Midbrain (tissue), 1 donor: ENCODE measurements around the gene NLRP6.

Experiments
- DNase-seq: peaks from one replicate; lab custom pipeline; 2025; lab: John Stamatoyannopoulos, UW

Gene NLRP6

DNA sequence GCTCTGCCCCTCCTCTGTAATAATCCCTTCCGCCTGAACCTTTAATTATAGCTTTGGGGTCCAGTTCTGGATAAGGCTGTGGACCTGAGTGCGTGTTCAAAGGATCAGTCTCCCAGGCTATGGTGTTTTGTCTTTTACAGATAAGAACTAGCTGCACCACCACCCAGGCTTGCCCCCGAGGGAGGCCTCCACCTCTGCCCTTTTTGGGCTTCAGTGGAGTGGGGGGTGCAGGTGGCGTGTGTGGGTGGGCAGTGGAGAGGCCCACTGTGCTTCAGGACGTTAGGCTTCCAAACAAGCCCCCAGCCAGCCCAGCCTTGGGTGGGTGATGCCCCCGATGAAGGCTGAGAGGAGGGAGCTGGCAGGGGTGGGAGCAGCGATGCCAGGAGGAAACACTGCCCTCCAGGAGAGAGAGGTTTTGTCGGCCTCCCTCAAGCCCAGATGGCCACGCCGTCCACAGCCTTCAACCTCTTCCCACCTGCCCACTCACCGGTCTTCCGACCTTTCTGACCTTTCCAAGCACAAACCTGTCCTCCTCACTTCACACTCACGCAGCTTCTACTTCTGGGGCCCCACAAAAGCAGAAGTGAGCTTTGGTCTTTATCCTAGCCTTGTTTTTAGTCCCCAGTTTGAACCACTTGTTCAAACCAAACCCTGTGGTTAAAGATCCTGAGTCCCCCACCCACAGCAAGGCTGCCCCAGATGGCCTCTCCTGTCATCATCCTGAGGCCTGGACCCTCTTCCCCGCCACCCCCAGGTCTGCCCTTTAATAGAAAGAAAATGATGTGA, 21.1 kb upstream of the NLRP6 start:
- DNase-seq = no peak

DNA sequence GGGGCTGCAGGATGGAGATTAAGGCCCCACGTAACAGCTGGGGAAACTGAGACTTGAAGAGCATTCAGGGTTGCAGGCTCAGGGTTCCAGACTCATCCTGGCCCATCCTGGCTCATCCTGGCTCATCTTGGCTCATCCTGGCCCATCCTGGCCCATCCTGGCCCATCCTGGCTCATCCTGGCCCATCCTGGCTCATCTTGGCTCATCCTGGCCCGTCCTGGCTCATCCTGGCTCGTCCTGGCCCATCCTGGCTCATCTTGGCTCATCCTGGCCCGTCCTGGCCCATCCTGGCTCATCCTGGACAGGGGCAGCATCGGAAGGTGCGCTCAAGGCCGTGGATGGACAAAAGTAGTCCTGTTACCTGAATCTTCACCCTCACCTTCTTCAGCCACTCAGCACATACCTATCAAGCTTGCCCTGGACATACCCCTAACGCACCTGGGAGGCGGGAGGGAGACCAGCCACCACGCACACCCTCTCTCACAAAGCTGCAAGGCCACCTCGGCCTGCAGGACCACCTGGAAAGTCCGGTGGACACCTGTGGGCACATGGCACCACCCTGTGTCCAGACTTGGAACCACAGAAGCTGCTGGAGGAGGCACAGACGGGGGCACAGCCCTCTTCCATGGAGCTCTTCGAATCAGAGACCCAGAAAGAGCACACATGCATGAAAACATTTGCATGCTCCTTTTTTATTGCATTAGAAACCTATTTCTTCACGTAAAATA, 20.3 kb upstream of the NLRP6 start:
- no peak for DNase-seq

DNA sequence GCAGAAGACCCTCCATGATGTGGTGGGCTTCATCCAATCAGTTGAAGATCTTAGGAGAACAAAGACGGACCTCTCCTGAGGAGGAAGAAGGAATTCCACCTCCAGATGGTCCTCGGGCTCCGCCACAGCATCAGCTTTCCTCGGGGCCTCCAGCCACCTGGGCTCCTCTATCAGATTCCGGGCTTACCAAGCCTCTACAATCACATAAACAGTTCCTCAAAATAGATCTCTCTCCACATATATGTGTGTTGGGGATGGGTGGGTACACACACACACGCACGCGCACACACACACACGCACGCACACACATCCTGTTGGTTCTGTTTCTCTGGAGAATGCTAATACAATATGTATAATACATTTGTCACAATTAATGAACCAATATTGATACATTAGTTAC, 18.8 kb upstream of the NLRP6 start:
- DNase-seq = no peak

GRCh38 chr11:261624-262023, 16.6 kb upstream of the NLRP6 start:
- no peak for DNase-seq

DNA sequence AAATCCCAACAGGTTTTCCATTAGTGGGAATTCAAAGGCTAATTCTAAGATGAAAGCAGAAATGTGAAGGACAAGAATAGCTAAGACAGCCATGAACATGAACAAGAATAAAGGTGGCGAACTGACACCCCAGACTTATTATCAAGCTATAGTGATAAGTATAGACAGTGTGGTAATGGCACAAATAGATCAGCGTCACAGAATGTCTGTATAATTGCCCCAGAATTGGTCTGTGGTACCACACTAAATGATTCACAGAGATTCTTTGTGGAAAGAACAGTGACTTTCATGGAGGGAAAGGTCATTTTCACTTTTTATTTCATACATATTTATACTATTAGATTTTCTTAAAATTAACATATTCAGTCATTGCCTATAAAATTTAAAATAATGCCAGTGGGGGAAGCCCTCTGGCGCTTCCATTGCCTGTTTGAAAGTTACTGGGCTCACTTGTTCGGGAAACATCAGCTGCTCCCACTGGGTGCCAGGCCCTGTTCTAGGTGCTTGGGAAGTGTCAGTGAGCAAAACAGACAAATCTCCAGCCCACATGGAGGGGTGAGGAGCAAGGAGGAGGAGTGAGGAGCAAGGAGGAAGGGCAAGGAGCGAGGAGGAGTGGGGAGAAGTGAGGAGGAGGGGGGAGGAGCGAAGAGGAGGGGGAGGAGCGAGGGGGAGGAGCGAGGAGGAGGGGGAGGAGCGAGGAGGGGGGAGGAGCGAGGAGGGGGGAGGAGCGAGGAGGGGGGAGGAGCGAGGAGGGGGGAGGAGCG, 11.3 kb upstream of the NLRP6 start:
- DNase-seq = no peak

DNA sequence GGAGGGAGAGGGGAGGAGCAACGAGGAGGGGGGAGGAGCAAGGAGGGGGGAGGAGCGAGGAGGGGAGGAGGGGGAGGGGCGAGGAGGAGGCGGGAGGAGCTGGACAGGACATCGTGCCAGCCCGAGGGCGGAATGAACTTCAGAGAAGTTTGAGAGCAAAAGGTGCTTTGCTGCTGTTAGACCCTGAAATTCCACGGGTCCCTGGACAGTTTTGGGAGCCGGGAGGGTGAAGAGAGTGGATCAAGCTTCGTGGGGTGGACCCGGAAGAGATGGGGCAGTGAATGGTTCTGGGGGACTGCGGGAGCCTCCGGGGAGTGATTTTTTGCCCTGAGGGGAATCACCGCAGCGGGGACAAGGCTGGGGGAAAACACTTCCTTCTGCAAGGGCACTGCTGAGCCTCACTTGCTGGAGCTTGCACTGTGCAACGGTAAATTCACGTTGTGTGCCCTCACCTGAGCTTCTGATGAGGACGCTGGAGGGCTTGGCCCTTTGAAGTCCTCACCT, 10.7 kb upstream of the NLRP6 start:
- DNase-seq = no peak

- DNase-seq = peak; percentile 24
Measured at GRCh38 chr11:268716-269145, 9.5 kb upstream of the NLRP6 start.

DNA sequence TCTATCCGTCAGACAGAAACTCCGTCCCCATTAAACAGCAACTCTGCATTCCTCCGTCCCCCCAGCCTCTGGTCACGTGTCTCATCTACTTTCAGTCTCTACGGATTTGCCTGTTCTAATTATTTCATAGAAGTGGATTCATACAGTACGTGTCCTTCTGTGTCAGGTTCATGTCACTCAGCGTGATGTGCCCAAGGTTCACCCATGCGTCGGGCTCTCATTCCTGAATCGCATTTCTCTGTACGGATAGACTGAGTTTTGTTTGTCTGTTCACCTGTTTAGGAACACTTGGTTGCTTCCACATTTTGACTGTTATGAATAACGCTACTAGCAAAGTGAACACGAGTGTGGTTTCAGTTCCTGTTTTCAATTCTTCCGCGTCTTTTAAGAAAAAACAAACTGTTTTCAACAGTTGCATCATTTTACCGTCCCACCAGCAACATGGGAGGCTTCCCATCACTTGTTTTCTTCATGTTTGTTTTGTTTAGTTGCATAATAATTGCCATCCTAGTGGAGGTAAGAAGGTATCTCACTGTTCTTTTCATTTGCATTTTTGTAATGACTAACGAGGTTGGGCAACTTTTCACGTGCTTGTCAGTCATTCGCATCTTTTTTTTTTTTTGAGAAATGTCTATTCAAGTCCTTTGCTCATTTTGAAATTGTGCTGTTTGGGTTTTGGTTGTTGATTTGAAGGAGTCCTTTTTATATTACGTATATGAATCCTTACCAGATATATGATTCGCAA, 8.9 kb upstream of the NLRP6 start:
- no peak for DNase-seq

DNA sequence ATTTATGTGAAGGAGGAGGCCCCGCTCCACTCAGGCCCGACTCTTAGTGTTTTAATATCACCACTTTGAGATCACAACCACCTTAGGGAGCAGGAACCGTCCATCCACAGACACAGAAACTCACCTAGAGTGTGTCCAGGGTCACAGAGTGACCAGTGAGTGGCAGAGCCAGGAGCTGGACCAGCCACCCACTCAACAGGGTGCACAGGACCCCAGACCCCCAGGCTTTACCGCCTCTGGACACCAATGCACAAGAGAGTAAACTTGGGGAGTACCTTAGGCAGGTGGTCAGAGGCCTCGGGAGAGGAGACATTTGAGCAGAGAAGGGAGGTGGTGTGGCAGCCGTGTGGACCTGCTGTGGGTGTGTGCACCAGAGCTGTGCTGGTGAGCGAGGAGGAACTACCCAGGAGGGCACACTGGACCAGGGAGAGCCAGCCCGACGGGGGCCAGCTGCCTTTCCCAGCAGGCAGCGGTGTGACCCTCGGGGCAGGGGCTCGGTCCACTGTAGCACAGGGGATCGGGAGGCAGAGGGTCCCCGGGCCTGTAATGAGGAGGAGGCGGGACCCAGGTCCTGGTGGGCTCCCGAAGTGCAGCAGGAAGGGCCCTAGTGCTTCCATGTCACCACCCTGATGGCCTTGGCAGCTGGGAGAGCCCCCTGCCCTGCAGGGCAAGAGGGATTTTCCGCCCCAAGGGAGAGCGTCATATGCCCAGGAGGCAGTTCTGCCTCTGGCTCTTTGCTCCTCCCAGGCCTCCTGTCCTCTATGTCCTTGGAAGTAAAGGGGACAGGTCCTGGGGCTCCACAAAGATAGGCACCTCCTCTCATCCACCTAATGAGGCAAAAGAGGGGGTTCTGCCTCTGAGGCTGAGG, 7.5 kb upstream of the NLRP6 start:
- no peak for DNase-seq

DNA sequence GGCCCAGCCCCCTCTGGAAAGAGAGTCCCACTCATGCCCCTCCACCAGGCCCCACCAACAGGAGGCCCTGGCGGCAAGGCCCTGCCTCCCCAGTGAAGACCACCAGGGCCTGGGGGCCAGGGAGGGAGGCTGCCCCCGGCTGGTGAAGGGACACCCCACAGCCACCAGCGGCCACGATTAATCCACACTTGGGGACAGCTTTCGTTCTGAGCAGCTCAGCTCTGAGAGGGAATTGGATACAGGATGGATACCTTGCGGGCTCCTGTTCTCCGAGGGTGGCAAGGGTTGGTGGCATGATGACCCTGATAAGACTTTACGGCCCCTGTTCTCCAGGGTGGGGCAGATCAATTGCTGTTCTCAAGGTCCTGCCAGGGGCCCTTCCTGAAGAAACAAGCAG, 6.9 kb upstream of the NLRP6 start:
- DNase-seq = no peak

DNA sequence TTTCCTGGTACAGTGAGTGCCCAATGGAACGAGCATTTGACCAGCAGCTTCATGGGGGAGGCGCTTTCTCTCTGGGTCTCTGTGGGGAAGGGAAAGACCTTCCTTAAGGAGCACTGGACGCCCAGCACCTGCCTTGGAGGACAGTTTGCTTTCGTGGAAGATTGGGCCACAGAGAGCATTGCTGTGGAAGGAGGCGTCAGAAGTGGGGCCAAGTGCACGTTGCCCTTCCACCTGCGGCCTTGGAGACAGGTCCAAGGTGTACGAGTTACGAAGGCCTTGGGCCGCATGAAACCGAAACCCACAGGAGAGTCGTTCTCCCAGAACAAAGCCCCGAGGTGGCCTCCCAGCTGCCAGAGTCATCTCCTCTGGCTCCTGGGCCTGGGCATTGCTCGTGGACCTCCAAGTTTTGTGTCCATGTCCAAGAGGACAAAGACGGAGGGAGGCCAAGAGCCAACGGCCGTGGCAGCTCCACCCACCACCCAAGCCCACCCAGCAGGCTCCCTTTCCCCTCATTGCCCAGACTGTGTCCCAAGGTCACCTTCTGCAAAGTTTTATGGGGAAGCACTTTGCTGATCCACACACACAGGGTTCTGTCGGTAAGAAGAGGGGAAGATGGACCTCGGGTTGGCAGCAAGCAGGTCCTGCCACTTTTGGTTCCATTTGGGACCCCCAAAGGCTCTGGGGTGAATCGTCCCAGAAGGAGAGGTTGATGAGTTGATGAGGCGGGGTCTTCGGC, 5.8 kb upstream of the NLRP6 start:
- no peak for DNase-seq

GRCh38 chr11:272931-273198, 5.3 kb upstream of the NLRP6 start:
- no peak for DNase-seq

DNA sequence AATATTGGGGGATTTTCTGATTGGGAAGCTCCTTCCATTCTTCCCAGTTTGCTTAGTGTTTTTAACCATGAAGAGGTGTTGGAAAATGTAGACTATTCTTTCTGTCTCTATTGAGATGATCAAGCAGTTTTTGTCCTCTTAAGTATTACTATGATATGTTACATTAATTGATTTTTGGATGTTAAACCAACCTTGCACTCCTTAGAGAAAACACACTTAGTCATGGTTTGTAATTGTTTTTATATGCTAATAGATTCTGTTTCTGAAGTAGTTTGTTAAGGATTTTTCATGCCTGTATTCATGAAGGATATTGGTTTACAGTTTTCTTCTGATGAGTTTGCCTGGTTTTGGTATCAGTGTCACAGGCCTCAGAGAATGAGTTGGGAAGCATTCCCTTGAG, 2.0 kb upstream of the NLRP6 start:
- DNase-seq = no peak

- no peak for DNase-seq
Measured at GRCh38 chr11:279040-279965, 1.1 kb downstream of the NLRP6 start.

DNA sequence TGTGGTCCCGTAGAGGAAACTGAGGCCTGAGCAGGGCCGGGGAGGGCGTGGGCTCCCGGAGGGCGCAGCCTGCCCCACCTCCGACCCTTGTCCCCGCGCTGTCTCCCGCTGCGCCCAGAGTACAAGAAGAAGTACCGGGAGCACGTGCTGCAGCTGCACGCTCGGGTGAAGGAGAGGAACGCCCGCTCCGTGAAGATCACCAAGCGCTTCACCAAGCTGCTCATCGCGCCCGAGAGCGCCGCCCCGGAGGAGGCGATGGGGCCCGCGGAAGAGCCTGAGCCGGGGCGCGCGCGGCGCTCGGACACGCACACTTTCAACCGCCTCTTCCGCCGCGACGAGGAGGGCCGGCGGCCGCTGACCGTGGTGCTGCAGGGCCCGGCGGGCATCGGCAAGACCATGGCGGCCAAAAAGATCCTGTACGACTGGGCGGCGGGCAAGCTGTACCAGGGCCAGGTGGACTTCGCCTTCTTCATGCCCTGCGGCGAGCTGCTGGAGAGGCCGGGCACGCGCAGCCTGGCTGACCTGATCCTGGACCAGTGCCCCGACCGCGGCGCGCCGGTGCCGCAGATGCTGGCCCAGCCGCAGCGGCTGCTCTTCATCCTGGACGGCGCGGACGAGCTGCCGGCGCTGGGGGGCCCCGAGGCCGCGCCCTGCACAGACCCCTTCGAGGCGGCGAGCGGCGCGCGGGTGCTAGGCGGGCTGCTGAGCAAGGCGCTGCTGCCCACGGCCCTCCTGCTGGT, 1.9 kb downstream of the NLRP6 start:
- no peak for DNase-seq

GRCh38 chr11:280706-281485, 2.7 kb downstream of the NLRP6 start:
- DNase-seq = no peak

GRCh38 chr11:281486-282161, 3.4 kb downstream of the NLRP6 start:
- no peak for DNase-seq
